NCI-H2171 treated with DMSO at 0.1 percent for 48 hours (cell line): ENCODE results near the gene POLG.
"Not testable (repeated sequence)": the region's sequence is repeated elsewhere in the genome, so short reads cannot be mapped to it uniquely, and the experiment has no call there.

Experiments
- DNase-seq: peaks from one replicate; lab custom pipeline; 2025; lab: John Stamatoyannopoulos, UW

Gene POLG

DNA sequence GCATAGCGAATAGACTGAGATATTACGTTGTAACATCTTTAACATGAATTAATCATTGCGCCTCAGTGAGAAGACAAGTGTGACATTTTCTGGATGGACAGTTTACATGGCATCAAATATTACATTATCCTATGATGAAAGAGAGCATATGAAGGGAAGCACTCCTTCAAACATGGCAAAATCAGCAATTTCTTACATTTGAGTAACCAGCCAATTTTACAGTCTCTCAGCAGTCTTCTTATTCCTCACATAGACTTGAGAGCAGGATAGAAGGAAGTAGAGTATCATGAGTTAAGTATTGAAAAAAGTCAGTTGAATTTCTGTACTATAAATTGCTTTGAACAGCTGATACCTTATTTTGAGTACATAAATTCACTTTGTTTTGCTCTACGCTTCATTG, 52.0 kb downstream of the POLG start:
- no peak for DNase-seq

DNA sequence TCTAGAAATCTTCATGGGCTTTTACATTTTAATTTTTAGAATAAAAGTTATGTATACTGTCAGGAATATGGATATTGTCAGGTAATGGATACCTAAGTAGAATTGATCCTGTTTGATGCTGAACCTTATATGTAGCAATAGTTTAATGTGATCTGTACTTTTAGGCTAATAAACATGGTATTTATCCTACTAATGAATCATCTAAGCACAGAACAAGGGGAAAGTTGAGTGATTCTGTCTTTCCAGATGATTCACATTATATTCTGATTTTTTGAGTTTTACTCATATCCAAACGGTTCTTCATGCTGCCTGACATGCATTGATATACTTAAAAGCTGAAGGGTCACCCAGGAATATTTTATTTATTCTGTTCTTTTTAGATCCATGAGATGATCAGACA, 56.3 kb downstream of the POLG start:
- DNase-seq: no peak

DNA sequence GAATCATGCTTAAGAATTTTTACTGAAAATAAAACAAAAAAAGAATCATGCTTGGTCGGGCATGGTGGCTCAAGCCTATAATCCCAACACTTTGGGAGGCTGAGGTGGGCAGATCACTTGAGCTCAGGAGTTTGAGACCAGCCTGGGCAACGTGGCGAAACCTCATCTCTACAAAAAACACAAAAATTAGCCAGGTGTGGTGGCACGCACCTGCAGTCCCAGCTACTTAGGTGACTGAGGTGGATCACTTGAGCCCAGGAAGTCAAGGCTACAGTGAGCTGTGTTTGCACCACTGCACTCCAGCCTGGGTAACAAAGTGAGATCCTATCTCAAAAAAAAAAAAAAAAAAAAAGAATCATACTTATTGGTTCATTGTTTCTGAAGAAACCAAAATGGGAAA, 57.3 kb downstream of the POLG start:
- DNase-seq: not testable (repeated sequence)
